ENCODE results near the gene UGT1A6. TPM values are rescaled to one million over a fixed set of nuclear protein-coding genes. Genes with fewer than 3 reads are reported as not detected.
"Not testable (repeated sequence)": the region's sequence is repeated elsewhere in the genome, so short reads cannot be mapped to it uniquely, and the experiment has no call there.

The UGT1A6 gene
- total and polyA plus RNA-seq, 8 donors = 0.05 to 0.69 TPM; not detected in 6

DNA sequence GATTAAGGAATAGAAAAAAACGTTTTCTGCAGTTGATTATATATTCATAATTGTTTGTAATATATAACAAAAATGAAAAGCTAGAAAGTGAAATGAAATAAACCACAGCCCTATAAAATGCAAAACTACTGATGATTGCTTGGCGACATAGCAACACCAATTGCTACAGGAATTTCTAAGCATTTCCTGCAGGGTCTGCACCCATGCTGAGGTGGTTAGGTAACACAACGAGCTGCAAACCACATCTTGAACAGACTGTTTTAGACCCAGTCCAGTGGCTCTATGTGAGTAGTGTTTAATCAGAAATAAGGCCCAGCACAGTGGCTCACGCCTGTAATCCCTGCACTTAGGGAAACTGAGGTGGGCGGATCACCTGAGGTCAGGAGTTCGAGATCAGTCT is 38.2 kb upstream of the UGT1A6 start:
- Histone ChIP-seq H3K9me3 (no peaks in the 10 kb centered on the region), H3K27me3 (no peaks in the 10 kb centered on the region), H3K27ac (no peak overlapping the region), H3K36me3 (no peaks in the 10 kb centered on the region), H3K4me3 (no peak overlapping the region), H3K4me1 (no peaks in the 10 kb centered on the region)
- TF ChIP-seq CTCF (IDR thresholded peaks at IDR 0.05) = no peak
- 57 to 69% methylated on average over 6 of the region's 6 CpGs for WGBS, 2 donors
- intact Hi-C loops (cut with DNase I) = no loop called here
- FAIRE-seq (no peak), DNase-seq (no peak), ATAC-seq (no peak)

- Histone ChIP-seq H3K36me3 (no peaks in the 10 kb centered on the region), H3K27me3 (no peaks in the 10 kb centered on the region), H3K27ac (no peak overlapping the region), H3K4me1 (no peaks in the 10 kb centered on the region), H3K9me3 (no peaks in the 10 kb centered on the region), H3K4me3 (no peak overlapping the region)
- no peak for TF ChIP-seq CTCF (IDR thresholded peaks at IDR 0.05)
- no peak for DNase-seq
- ATAC-seq = no peak
- 30 to 34% methylated on average over 1 of the region's 1 CpG for WGBS, 2 donors
- FAIRE-seq = no peak
- intact Hi-C loops (cut with DNase I) = no loop called here
These were observed 37.6 kb upstream of the UGT1A6 start for GRCh38 chr2:233655043-233655442.

- H3K27me3 ChIP-seq; H3K9me3 ChIP-seq; FAIRE-seq; H3K4me1 ChIP-seq; DNase-seq; H3K36me3 ChIP-seq; intact Hi-C loops (cut with DNase I); H3K4me3 ChIP-seq; ATAC-seq; H3K27ac ChIP-seq: not testable (repeated sequence)
- 91 to 93% methylated on average over 3 of the region's 3 CpGs for WGBS, 2 donors
These were observed 36.7 kb upstream of the UGT1A6 start for GRCh38 chr2:233655943-233656342.

DNA sequence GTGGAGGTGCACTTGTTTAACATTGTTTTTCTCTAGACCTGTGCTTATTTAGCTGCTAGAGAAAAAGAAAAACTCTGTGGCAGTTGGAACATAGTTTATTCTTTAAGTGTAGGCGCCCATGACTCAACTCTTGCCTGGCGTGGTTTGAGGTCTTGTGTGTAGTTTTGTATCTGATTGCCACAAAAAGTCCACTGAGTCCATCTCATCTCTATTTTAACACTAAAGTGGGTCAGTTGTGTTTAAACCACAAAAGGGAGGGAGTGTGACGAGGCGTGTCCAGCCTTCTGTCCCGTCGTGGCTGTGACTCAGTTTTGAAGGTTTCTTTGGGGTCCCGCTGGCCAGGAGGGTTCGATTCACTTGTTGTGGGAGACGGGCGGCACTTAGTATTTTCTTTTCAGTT is 36.2 kb upstream of the UGT1A6 start:
- Histone ChIP-seq H3K27me3 (no peaks in the 10 kb centered on the region), H3K9me3 (no peaks in the 10 kb centered on the region), H3K36me3 (no peaks in the 10 kb centered on the region), H3K27ac (no peak overlapping the region), H3K4me1 (no peaks in the 10 kb centered on the region), H3K4me3 (no peak overlapping the region)
- no peak for DNase-seq
- no peak for TF ChIP-seq CTCF (IDR thresholded peaks at IDR 0.05)
- no peak for ATAC-seq
- FAIRE-seq = no peak
- intact Hi-C loops (cut with DNase I) = no loop called here
- 79 to 84% methylated on average over 10 of the region's 10 CpGs for WGBS, 2 donors

GRCh38 chr2:233658610-233659009 is 34.1 kb upstream of the UGT1A6 start:
- intact Hi-C loops (cut with DNase I) = no loop called here
- FAIRE-seq (no peak), ATAC-seq (no peak), DNase-seq (no peak)
- no peak overlapping the region for H3K4me3 ChIP-seq
- H3K9me3 ChIP-seq = no peaks in the 10 kb centered on the region
- no peaks in the 10 kb centered on the region for H3K36me3 ChIP-seq
- no peak overlapping the region for H3K27ac ChIP-seq
- no peak for TF ChIP-seq CTCF (IDR thresholded peaks at IDR 0.05)
- no peaks in the 10 kb centered on the region for H3K4me1 ChIP-seq
- no peaks in the 10 kb centered on the region for H3K27me3 ChIP-seq

- Histone ChIP-seq H3K4me1 (no peaks in the 10 kb centered on the region), H3K36me3 (no peaks in the 10 kb centered on the region), H3K4me3 (no peak overlapping the region), H3K9me3 (no peaks in the 10 kb centered on the region), H3K27me3 (no peaks in the 10 kb centered on the region), H3K27ac (no peak overlapping the region)
- FAIRE-seq = no peak
- intact Hi-C loops (cut with DNase I) = no loop called here
- WGBS, 2 donors = 21 to 26% methylated on average over 1 of the region's 1 CpG
- no peak for ATAC-seq
- no peak for TF ChIP-seq CTCF (IDR thresholded peaks at IDR 0.05)
- DNase-seq = no peak
These were observed 28.8 kb upstream of the UGT1A6 start for GRCh38 chr2:233663911-233664310.
